GM10248 (cell line): ENCODE results near the gene SMYD3.

Experiments
- CTCF ChIA-PET: fragments of 300-600 bp; sonication (Branson Sonifier 250); formaldehyde crosslinking; extraction: SDS; loops from one replicate; lab custom pipeline; 2021; ENCODE audit warnings: antibody characterized with exemption; lab: Yijun Ruan, JAX
- POLR2A ChIA-PET: fragments of 350-650 bp; sonication (Branson Sonifier 250); formaldehyde crosslinking; extraction: SDS; loops from one replicate; lab custom pipeline; 2020; ENCODE audit warnings: antibody characterized with exemption; lab: Yijun Ruan, JAX
- DNase-seq: peaks from one replicate; pipeline ENCODE4 v3.0.0; 2012; ENCODE audit errors: extremely low spot score
- CTCF ChIP-seq: IDR thresholded peaks from 2 replicates; pipeline ENCODE4 v1.5.1; 2012; ENCODE audit warnings: mild to moderate bottlenecking, low read depth; ENCODE audit errors: extremely low read depth, missing control alignments, control extremely low read depth

The SMYD3 gene

GRCh38 chr1:246099570-246099969, 407.5 kb downstream of the SMYD3 start:
- DNase-seq: no peak
- ChIA-PET CTCF (interaction anchor here (1.2 to 1.8 kb wide), 4 partner anchors 16 to 88 kb away, joined by 3 to 5 read pairs (median 3); no protein-coding TSS in a partner anchor), POLR2A (no interaction called here)
- no peak for TF ChIP-seq CTCF

GRCh38 chr1:246096356-246096755, 410.7 kb downstream of the SMYD3 start:
- ChIA-PET POLR2A (no interaction called here), CTCF (no interaction called here)
- no peak for TF ChIP-seq CTCF
- no peak for DNase-seq

GRCh38 chr1:246095443-246095842, 411.6 kb downstream of the SMYD3 start:
- no peak for DNase-seq
- CTCF ChIA-PET: interaction anchor here (1.1 kb wide), 1 partner anchor 14 kb away, joined by 3 read pairs; no protein-coding TSS in a partner anchor
- POLR2A ChIA-PET: no interaction called here
- TF ChIP-seq CTCF: no peak

- ChIA-PET CTCF (no interaction called here), POLR2A (no interaction called here)
- no peak for DNase-seq
- no peak for TF ChIP-seq CTCF
These were observed 413.8 kb downstream of the SMYD3 start for GRCh38 chr1:246093230-246093629.

DNA sequence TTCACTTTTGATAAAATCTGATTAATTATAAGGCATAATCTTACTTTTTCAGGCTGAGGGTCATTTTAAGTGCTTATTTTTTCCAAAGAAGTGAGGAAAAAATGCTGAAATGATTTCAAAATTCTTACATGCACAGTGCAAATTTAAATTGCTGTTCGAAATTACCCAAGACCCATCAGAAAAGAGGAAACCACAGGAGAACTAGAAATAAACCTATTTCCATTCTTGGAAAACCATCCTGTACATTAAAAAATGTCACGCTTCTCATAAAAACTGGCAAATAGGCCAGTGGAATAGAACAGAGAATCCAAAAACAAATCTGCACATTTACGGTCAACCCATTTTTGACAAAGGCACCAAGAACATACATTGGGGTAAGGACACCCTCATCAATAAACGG, 414.9 kb downstream of the SMYD3 start:
- ChIA-PET POLR2A (no interaction called here), CTCF (no interaction called here)
- TF ChIP-seq CTCF: no peak
- no peak for DNase-seq

- no peak for DNase-seq
- CTCF ChIA-PET: interaction anchor here (1.0 kb wide), 1 partner anchor 55 kb away, joined by 3 read pairs; no protein-coding TSS in a partner anchor
- TF ChIP-seq CTCF: no peak
- POLR2A ChIA-PET: no interaction called here
These were observed 415.6 kb downstream of the SMYD3 start for GRCh38 chr1:246091477-246091876.
